K562 (cell line): ENCODE results near the gene LSM6. TPM values are rescaled to one million over a fixed set of nuclear protein-coding genes. Genes with fewer than 3 reads are reported as not detected.

Experiments
- ATAC-seq: fragments of 200-7000 bp; cut with Tn5 transposase; 3 replicates; pipeline ENCODE4 v1.9.1; 2020; ENCODE audit warnings: moderate library complexity
- BruUV-seq: library from RNA; stranded (reverse); fragments of 400-500 nt; replicated peaks from 2 replicates; lab custom pipeline; 2021; lab: Mats Ljungman, UMichigan
- CTCF ChIA-PET: fragments of 300-600 bp; formaldehyde crosslinking; extraction: SDS; loops from one replicate; lab custom pipeline; 2021; ENCODE audit warnings: low intra/inter-chr PET ratio; lab: Yijun Ruan, JAX
- POLR2A ChIA-PET: fragments of 300-600, 350-650 bp; sonication (Branson Sonifier 250); formaldehyde crosslinking; extraction: SDS; loops from one replicate; lab custom pipeline; 2021; ENCODE audit warnings: antibody characterized with exemption, inconsistent platforms; lab: Yijun Ruan, JAX
- DNase-seq, 4 experiments: peaks; one replicate each; pipeline versions ENCODE4 v3.0.0 to v3.0.0-alpha.2; 2011 to 2018; ENCODE audit warnings: low spot score in 3 of 4, mixed read lengths in 3 of 4; ENCODE audit errors: extremely low read depth in 1 of 4
- FAIRE-seq: peaks from 2 replicates; lab custom pipeline; 2011; peaks lifted over from hg19 to GRCh38; lab: Jason Lieb, UNC
- H2AFZ ChIP-seq: 2 replicates; pipeline ENCODE4 v1.6.0; 2011; ENCODE audit warnings: low read depth, low read length, control low read depth, inconsistent platforms
- H3K27ac ChIP-seq: fragments of 200-600 bp; 3 replicates; pipeline ENCODE4 v1.8.0; 2011; ENCODE audit warnings: low read depth, mild to moderate bottlenecking, control low read depth, inconsistent platforms, low read length, moderate library complexity, mixed read lengths; ENCODE audit errors: extremely low read depth
- H3K27me3 ChIP-seq, 2 experiments: fragments of 300-600 bp in 1 of 2; 2 replicates in 1 of 2; 3 replicates in 1 of 2; pipeline versions ENCODE4 v1.6.0 to v1.8.0; 2011; ENCODE audit warnings: inconsistent platforms in 2 of 2, low read length in 2 of 2, mild to moderate bottlenecking in 1 of 2, mixed read lengths in 1 of 2, moderate library complexity in 1 of 2; ENCODE audit not compliant: control insufficient read depth in 2 of 2, insufficient read depth in 2 of 2
- H3K36me3 ChIP-seq: fragments of 300-600 bp; 3 replicates; pipeline ENCODE4 v1.8.0; 2011; ENCODE audit warnings: mild to moderate bottlenecking, low read length, inconsistent platforms; ENCODE audit not compliant: control insufficient read depth, insufficient read depth
- H3K4me1 ChIP-seq, 2 experiments: fragments of 200-600 bp in 1 of 2; replicated peaks in 1 of 2; 2 replicates in 1 of 2; 3 replicates in 1 of 2; pipeline versions ENCODE4 v1.5.1 to v1.8.0; 2011; ENCODE audit warnings: inconsistent platforms in 2 of 2, low read length in 2 of 2, mild to moderate bottlenecking in 1 of 2, mixed read lengths in 1 of 2, moderate library complexity in 1 of 2; ENCODE audit not compliant: control insufficient read depth in 2 of 2, insufficient read depth in 2 of 2
- H3K4me2 ChIP-seq: 2 replicates; pipeline ENCODE4 v1.6.1; 2011; ENCODE audit warnings: low read length, control low read depth, inconsistent platforms, mixed read lengths; ENCODE audit not compliant: insufficient read depth
- H3K4me3 ChIP-seq: fragments of 200-600 bp; sonication (generic), shearing (Covaris generic); 2 replicates; pipeline ENCODE4 v1.5.1; 2016; ENCODE audit warnings: control low read depth, inconsistent platforms
- H3K79me2 ChIP-seq: fragments of 200-600 bp; 3 replicates; pipeline ENCODE4 v1.8.0; 2011; ENCODE audit warnings: low read length, inconsistent platforms; ENCODE audit not compliant: control insufficient read depth, insufficient read depth
- H3K9ac ChIP-seq, 2 experiments: 2 replicates each; pipeline versions ENCODE4 v1.6.0 to v1.6.1; 2011; ENCODE audit warnings: low read depth in 2 of 2, low read length in 2 of 2, control low read depth in 1 of 2, inconsistent platforms in 1 of 2, mild to moderate bottlenecking in 1 of 2, mixed read lengths in 1 of 2; ENCODE audit not compliant: insufficient read depth in 1 of 2
- H3K9me1 ChIP-seq: one replicate; pipeline ENCODE4 v1.6.0; 2011; ENCODE audit warnings: inconsistent platforms, mild to moderate bottlenecking, low read length, moderate library complexity; ENCODE audit not compliant: control insufficient read depth, insufficient read depth
- H3K9me3 ChIP-seq: replicated peaks from 2 replicates; pipeline ENCODE4 v1.5.1; 2011; ENCODE audit warnings: low read depth, low read length, inconsistent platforms; ENCODE audit not compliant: control insufficient read depth, insufficient read depth
- H4K20me1 ChIP-seq: replicated peaks from 2 replicates; pipeline ENCODE4 v1.6.1; 2011; ENCODE audit warnings: low read length, inconsistent platforms, mixed read lengths; ENCODE audit not compliant: control insufficient read depth, insufficient read depth
- GABPB1 ChIP-seq: sonication (generic); formaldehyde crosslinking; IDR thresholded peaks from 2 replicates; pipeline ENCODE4 v1.8.0; 2022; ENCODE audit warnings: mild to moderate bottlenecking, missing genetic modification reagents
- JUNB ChIP-seq: fragments of 450-650 bp; formaldehyde crosslinking; conservative IDR thresholded peaks from 2 replicates; pipeline ENCODE4 v1.4.0; 2020; ENCODE audit warnings: mild to moderate bottlenecking
- NCOA4 ChIP-seq: fragments of 450-650 bp; IDR thresholded peaks from 2 replicates; pipeline ENCODE4 v1.6.1; 2018; ENCODE audit warnings: mild to moderate bottlenecking; ENCODE audit not compliant: partially characterized antibody
- PTRF ChIP-seq: fragments of 450-650 bp; IDR thresholded peaks from 2 replicates; pipeline ENCODE4 v1.6.1; 2016; ENCODE audit warnings: mild to moderate bottlenecking, missing genetic modification characterization, missing compliant biosample characterization
- SPI1 ChIP-seq: IDR thresholded peaks from 2 replicates; pipeline ENCODE4 v1.6.1; 2011; ENCODE audit warnings: low read depth, low read length, control low read depth, borderline replicate concordance
- ZSCAN32 ChIP-seq: fragments of 450-650 bp; formaldehyde crosslinking; IDR thresholded peaks from 2 replicates; pipeline ENCODE4 v1.4.0; 2020; ENCODE audit warnings: mild to moderate bottlenecking, moderate library complexity
- WGBS: fragments of 100-300 bp; shearing (Covaris generic); methylation state at CpG from one replicate; pipeline ENCODE4 v1.1.6; 2016; ENCODE audit warnings: low coverage, mixed read lengths; ENCODE audit not compliant: insufficient coverage; ENCODE audit errors: missing lambda C conversion rate; 5-methylcytosine and 5-hydroxymethylcytosine counted together
- in situ Hi-C: fragments of 300-500 bp; cut with MboI; formaldehyde crosslinking; loops from 4 replicates; pipeline ENCODE4 v1.15.0; 2018; ENCODE audit warnings: inconsistent platforms, mixed read lengths
- intact Hi-C: fragments of 100-400 bp; cut with micrococcal nuclease; formaldehyde crosslinking; loops from 2 replicates; pipeline ENCODE4 v1.14.2; 2022
- polyA plus RNA-seq, 8 experiments: library from polyadenylated mRNA; depleted of rRNA in 4 of 8; stranded (reverse) in 5 of 8; unstranded in 3 of 8; fragments of >200 nt; fragmentation: Nextera tagmentation in 2 of 8; fragmentation: Illumina TruSeq in 1 of 8; extraction: Ambion mirVana in 2 of 8; extraction: Trizol in 1 of 8; gene quantifications; 2 replicates each; pipeline versions ENCODE4 v1.2.1 to v1.2.3, GENCODE V29; 2011 to 2014; ENCODE audit warnings: inconsistent platforms in 1 of 8, missing spikeins in 1 of 8
- total RNA-seq, 7 experiments: library from RNA; depleted of rRNA in 6 of 7; stranded (reverse); fragments of >200 nt in 6 of 7; fragmentation: Illumina TruSeq in 2 of 7; extraction: Trizol in 2 of 7; gene quantifications; 2 replicates each; pipeline versions ENCODE4 v1.2.1 to v1.2.3, GENCODE V29; 2011 to 2021; ENCODE audit warnings: low replicate concordance in 1 of 7

The LSM6 gene
- total and polyA plus RNA-seq, 9 of the 15 experiments (the other 6 are each of a cell fraction or from before 2014, with no cell fraction given), result 39.9 to 150 (median 97.4) TPM

GRCh38 chr4:146142768-146143167 lies 32.8 kb upstream of the LSM6 start:
- FAIRE-seq (no peak), DNase-seq (no peak), ATAC-seq (no peak)
- in situ Hi-C loops, result no loop called here
- intact Hi-C loops, result no loop called here
- H3K4me1 ChIP-seq, result no peaks in the 10 kb centered on the region
- CTCF ChIA-PET, result no interaction called here
- no peak overlapping the region for H3K27ac ChIP-seq
- H3K9me1 ChIP-seq, result no peaks in the 10 kb centered on the region
- no peaks in the 10 kb centered on the region; a peak in 2 of 5 replicates for H3K27me3 ChIP-seq
- no peaks in the 10 kb centered on the region for H3K79me2 ChIP-seq
- no peaks in the 10 kb centered on the region for H3K36me3 ChIP-seq
- H3K9me3 ChIP-seq, result no peaks in the 10 kb centered on the region
- no TSS peak for BruUV-seq
- no peak overlapping the region for H2AFZ ChIP-seq
- no peak overlapping the region for H3K9ac ChIP-seq
- no peak overlapping the region for H3K4me2 ChIP-seq
- no peaks in the 10 kb centered on the region for H4K20me1 ChIP-seq
- no peak overlapping the region for H3K4me3 ChIP-seq
- TF ChIP-seq PTRF (tag) (no peak), ZSCAN32 (CRISPR knock-in tag) (no peak), NCOA4 (no peak), GABPB1 (no peak)
- TF ChIP-seq, all 486 proteins: peak for 0
- POLR2A ChIA-PET, result no interaction called here

GRCh38 chr4:146143888-146144287 lies 31.6 kb upstream of the LSM6 start:
- Histone ChIP-seq H2AFZ (no peak overlapping the region), H3K9ac (no peak overlapping the region), H3K27me3 (no peaks in the 10 kb centered on the region; a peak in 2 of 5 replicates), H3K4me3 (no peak overlapping the region), H3K36me3 (no peaks in the 10 kb centered on the region), H3K4me2 (no peak overlapping the region), H3K4me1 (no peaks in the 10 kb centered on the region), H3K27ac (no peak overlapping the region), H3K79me2 (no peaks in the 10 kb centered on the region), H4K20me1 (no peaks in the 10 kb centered on the region), H3K9me1 (no peaks in the 10 kb centered on the region), H3K9me3 (no peaks in the 10 kb centered on the region)
- ATAC-seq (no peak), DNase-seq (no peak), FAIRE-seq (no peak)
- TF ChIP-seq JUNB (CRISPR knock-in tag) (no peak), SPI1 (peak; percentile 77)
- intact Hi-C loops (no loop called here), in situ Hi-C loops (no loop called here)
- BruUV-seq, result no TSS peak
- ChIA-PET CTCF (no interaction called here), POLR2A (no interaction called here)
- WGBS, result 0% methylated on average over 3 of the region's 3 CpGs
